Tibial nerve (tissue), 3 donors: ENCODE measurements around the gene TMIGD1.

Experiments
- CTCF ChIP-seq, 5 experiments: fragments of 200-600 bp in 3 of 5; fragments of 450-650 bp in 2 of 5; sonication (generic) in 3 of 5; IDR thresholded peaks; one replicate each; pipeline ENCODE4 v1.5.1; 2016 to 2019; ENCODE audit warnings: antibody characterized with exemption in 5 of 5, mild to moderate bottlenecking in 3 of 5, moderate library complexity in 2 of 5
- POLR2A ChIP-seq, 2 donors: fragments of 450-650 bp; IDR thresholded peaks; one replicate each; pipeline ENCODE4 v1.6.1; 2017; ENCODE audit warnings: antibody characterized with exemption in 2 of 2, mild to moderate bottlenecking in 2 of 2, moderate library complexity in 2 of 2

- TF ChIP-seq CTCF (IDR thresholded peaks at IDR 0.05) (no peak), POLR2A (IDR thresholded peaks at IDR 0.05) (no peak)
These were observed 43.8 kb downstream of the TMIGD1 start for GRCh38 chr17:30290077-30290476.
